ENCODE measurements around the gene EPHB1. TPM values are rescaled to one million over a fixed set of nuclear protein-coding genes. Genes with fewer than 3 reads are reported as not detected.
"Not testable (repeated sequence)": the region's sequence is repeated elsewhere in the genome, so short reads cannot be mapped to it uniquely, and the experiment has no call there.

The EPHB1 gene
- total RNA-seq, 1 donor from 2014 or later: 13.7 TPM

- DNase-seq (ENCODE audit: low read depth, low spot score): no peak
- Mint-ChIP-seq H3K4me3 (no peak overlapping the region), H3K27ac (ENCODE audit: unreplicated experiment) (no peak overlapping the region), H3K27me3 (ENCODE audit: low read depth) (no peaks in the 10 kb centered on the region), H3K4me1 (peaks cover 17% of the 10 kb centered on the region), H3K36me3 (ENCODE audit: low read depth) (no peaks in the 10 kb centered on the region), H3K9me3 (no peaks in the 10 kb centered on the region)
- TF ChIP-seq CTCF (conservative IDR thresholded peaks at IDR 0.05): no peak
Observed at GRCh38 chr3:135017003-135017893, 222.2 kb downstream of the EPHB1 start.

GRCh38 chr3:135018149-135018923 is 223.3 kb downstream of the EPHB1 start:
- Mint-ChIP-seq H3K27me3 (ENCODE audit: low read depth) (no peaks in the 10 kb centered on the region), H3K4me3 (no peak overlapping the region), H3K4me1 (peaks cover 17% of the 10 kb centered on the region), H3K36me3 (ENCODE audit: low read depth) (no peaks in the 10 kb centered on the region), H3K9me3 (no peaks in the 10 kb centered on the region), H3K27ac (ENCODE audit: unreplicated experiment) (no peak overlapping the region)
- TF ChIP-seq CTCF (conservative IDR thresholded peaks at IDR 0.05): no peak
- DNase-seq (ENCODE audit: low read depth, low spot score): no peak

GRCh38 chr3:135020181-135020580 is 225.1 kb downstream of the EPHB1 start:
- Mint-ChIP-seq H3K27me3 (ENCODE audit: low read depth) (no peaks in the 10 kb centered on the region), H3K27ac (ENCODE audit: unreplicated experiment) (no peak overlapping the region), H3K4me1 (peaks cover 17% of the 10 kb centered on the region), H3K9me3 (no peaks in the 10 kb centered on the region), H3K36me3 (ENCODE audit: low read depth) (no peaks in the 10 kb centered on the region), H3K4me3 (no peak overlapping the region)
- TF ChIP-seq CTCF (conservative IDR thresholded peaks at IDR 0.05): no peak
- no peak for DNase-seq (ENCODE audit: low read depth, low spot score)

GRCh38 chr3:135023996-135024658 is 229.1 kb downstream of the EPHB1 start:
- no peak for DNase-seq (ENCODE audit: low read depth, low spot score)

GRCh38 chr3:135030768-135031615 is 235.9 kb downstream of the EPHB1 start:
- Mint-ChIP-seq H3K27ac (ENCODE audit: unreplicated experiment) (peak overlapping the region; percentile 6), H3K4me1 (peaks cover 36% of the 10 kb centered on the region), H3K4me3 (peak overlapping the region; percentile 81)
- not testable (repeated sequence) for H3K27me3 Mint-ChIP-seq (ENCODE audit: low read depth); DNase-seq (ENCODE audit: low read depth, low spot score); H3K36me3 Mint-ChIP-seq (ENCODE audit: low read depth); H3K9me3 Mint-ChIP-seq

More at GRCh38 chr3:135023996-135024658, 229.1 kb downstream of the EPHB1 start:
- Mint-ChIP-seq H3K4me1 (no peaks in the 10 kb centered on the region), H3K27me3 (ENCODE audit: low read depth) (no peaks in the 10 kb centered on the region), H3K27ac (ENCODE audit: unreplicated experiment) (no peak overlapping the region), H3K4me3 (no peak overlapping the region), H3K9me3 (no peaks in the 10 kb centered on the region), H3K36me3 (ENCODE audit: low read depth) (no peaks in the 10 kb centered on the region)
- no peak for TF ChIP-seq CTCF (conservative IDR thresholded peaks at IDR 0.05)

Data from neural crest cell (in vitro differentiated cells).